ENCODE results near the gene UPF3A.
A peak's percentile ranks its signal among the peaks of the same experiment; 100 is the strongest.
"Not testable (repeated sequence)": the region's sequence is repeated elsewhere in the genome, so short reads cannot be mapped to it uniquely, and the experiment has no call there.

Gene UPF3A

DNA sequence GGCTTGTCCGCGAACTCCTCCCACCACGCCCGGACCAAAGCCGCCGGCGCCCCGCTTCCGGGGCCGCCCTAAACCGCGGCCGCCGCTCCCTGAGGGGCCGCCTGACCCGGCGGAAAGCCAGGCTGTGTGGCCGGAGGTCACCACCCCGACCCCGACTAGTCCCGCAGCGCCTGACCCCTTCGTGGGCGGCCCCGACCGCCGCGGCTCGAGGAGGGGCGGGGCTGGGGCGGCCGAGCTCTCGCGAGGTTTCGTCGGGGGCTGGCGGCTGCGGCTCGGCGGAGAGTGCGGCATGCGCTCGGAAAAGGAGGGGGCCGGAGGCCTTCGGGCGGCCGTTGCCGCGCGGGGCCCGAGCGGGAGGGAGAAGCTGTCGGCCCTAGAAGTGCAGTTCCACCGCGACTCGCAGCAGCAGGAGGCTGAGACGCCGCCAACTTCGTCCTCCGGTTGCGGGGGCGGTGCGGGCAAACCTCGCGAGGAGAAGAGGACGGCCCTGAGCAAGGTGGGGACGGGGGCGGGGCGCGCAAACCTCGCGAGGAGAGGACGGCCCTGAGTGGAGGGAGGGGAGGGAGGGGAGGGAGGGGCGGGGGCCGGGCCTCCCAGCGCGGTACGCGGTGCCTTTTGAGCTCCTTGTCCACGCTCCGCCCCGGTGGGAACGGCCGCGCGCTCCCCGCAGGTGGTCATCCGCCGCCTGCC, at the start of gene UPF3A:
Gene UPF3A (plus strand): TSS at position 251 of the 690 bp plus-strand sequence. CDS start 39 bp downstream, at position 290.
- DNase-seq = peak; percentile 96

DNA sequence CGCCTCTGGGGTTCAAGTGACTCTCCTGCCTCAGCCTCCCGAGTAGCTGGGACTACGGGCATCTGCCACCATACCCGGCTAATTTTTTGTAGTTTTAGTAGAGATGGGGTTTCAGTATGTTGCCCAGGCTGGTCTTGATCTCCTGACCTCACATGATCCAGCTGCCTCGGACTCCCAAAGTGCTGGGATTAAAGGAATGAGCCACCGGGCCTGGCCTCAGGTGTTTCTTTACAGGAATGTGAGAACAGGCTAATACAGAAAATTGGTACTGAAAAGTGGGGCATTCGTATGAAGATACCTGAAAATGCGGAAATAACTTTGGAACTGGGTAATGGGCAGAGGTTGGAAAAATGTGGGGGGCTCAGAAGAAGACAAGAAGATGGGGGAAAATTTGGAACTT, 49.5 kb upstream of the UPF3A start:
- no peak for DNase-seq

DNA sequence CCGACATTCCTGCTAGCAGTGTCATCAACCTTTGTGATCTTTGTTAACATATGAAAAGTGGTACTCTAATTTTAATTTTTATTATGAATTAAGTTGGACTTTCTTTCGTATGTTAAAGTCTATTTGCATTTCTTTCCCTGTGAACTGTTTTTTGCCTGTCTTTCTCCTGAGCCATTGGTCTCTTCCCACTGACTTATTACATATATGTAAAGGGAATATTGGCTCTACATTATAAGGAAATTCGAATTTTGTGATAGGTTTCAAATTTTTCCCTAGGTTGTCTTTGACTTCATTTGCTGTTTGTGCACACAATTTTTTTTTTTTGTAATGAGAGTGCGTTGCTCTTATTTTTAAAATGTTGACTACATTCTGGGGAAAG, 47.1 kb upstream of the UPF3A start:
- no peak for DNase-seq

GRCh38 chr13:114234645-114235421, 46.6 kb upstream of the UPF3A start, which contains the start of gene CDC16:
Gene CDC16 (plus strand): TSS chr13:114234897. CDS start chr13:114235085, 188 bp downstream.
- DNase-seq = peak; percentile 92

DNA sequence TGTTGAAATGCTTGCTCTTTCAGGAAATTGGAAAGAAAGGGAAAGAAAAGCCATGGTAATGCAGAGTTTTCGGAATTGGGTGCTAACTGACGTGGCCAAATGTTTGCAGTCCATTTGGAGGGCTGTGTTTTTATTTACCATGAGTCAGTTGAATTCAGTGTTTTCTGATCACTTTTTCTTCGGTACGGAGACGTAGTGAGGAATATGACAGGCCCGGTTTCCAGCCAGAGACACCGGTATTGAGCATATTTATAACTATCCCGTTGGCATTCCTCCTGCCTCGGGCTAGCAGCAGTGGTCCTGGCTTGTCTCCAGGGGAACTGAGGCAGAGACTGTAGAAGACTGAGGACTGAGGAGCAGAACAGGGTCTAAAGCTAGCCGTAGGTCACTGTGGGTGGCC, 45.7 kb upstream of the UPF3A start:
- DNase-seq = no peak

- DNase-seq = no peak
Observed at GRCh38 chr13:114236227-114236626, 45.2 kb upstream of the UPF3A start.

DNA sequence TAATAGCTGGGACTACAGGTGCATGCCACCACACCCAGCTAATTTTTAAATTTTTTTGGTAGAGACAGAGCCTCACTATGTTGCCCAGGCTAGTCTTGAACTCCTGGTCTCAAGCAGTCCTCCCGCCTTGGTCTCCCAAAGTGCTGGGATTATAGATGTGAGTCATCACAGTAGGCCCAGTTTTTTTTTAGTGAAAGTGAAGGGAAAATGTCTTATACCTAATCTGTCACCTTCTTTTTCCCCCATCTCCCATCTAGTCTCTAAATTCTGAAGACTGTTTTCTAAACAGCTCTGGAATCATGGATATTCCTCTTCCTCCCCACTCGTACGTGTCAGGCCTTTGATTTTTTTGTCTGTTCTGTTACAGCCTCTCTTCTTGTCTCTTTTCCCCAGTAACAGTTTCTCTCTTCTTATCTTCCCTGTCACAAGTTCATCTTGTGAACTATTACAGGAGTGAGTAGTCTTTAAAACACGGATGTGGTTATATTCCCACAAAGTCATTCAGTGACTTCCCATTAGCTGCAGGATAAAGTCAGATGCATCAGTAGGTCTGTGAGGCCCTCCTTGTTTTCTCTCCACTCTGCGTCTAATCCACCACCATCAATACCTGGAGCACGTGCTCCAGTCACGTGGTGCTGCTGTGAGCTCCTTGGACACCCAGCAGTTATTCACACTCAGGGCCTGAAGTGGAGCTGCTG, 43.8 kb upstream of the UPF3A start:
- DNase-seq = no peak

DNA sequence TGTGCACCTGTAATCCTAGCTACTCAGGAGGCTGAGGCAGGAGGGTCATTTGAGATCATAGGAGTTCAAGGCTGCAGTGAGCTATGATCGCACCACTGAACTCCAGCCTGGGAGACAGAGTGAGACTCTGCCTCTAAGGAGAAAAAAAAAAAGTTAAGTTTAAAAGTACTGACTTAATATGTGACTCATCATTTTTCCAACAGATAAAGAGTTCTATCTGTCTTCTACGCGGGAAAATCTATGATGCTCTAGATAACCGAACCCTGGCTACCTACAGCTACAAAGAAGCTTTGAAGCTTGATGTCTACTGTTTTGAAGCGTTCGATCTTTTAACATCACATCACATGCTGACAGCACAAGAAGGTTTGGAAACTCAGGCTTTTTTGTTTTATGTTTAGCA, 39.5 kb upstream of the UPF3A start:
- no peak for DNase-seq

- DNase-seq = no peak
Observed at GRCh38 chr13:114243971-114244370, 37.4 kb upstream of the UPF3A start.

- no peak for DNase-seq
Observed at GRCh38 chr13:114244637-114245036, 36.8 kb upstream of the UPF3A start.

GRCh38 chr13:114248011-114248410, 33.4 kb upstream of the UPF3A start:
- DNase-seq = no peak

DNA sequence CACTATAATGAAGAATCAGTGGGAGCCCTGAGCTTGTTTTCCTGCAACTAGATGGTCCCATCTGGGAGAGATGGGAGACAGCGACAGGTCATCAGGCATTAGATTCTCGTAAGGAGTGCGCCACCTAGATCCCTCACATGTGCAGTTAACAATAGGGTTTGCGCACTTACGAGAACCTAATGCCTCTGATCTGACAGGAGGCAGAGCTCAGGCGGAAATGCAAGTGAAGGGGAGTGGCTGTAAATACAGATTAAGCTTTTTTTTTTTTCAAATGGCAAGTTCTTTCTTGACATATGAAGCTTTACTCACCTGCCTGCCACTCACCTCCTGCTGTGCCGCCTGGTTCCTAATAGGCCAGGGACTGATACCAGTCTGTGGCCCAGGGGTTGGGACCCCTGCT, 32.3 kb upstream of the UPF3A start:
- DNase-seq = no peak

DNA sequence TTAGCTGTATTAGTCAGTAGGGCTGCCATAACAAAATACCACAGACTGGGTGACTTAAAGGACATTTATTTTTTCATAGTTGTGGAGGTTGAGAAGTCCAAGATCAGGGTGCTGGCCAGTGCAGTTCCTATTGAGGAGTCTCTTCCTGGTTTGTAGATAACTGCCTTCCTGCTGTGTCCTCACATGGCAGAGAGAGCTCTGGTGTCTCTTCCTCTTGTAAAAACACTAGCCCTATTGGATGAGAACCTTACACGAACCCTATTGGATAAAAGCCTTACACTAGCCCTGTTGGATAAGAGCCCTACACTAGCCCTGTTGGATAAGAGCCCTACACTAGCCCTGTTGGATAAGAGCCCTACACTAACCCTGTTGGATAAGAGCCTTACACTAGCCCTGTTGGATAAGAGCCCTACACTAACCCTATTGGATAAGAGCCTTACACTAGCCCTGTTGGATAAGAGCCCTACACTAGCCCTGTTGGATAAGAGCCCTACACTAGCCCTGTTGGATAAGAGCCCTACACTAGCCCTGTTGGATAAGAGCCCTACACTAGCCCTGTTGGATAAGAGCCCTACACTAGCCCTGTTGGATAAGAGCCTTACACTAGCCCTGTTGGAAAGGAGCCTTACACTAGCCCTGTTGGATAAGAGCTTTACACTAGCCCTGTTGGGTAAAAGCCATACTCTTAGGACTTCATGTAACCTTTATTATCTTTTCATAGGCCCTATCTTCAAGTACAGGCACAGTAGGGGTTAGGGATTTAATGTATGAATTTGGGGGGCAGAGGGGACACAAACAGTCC, 29.6 kb upstream of the UPF3A start:
- not testable (repeated sequence) for DNase-seq

DNA sequence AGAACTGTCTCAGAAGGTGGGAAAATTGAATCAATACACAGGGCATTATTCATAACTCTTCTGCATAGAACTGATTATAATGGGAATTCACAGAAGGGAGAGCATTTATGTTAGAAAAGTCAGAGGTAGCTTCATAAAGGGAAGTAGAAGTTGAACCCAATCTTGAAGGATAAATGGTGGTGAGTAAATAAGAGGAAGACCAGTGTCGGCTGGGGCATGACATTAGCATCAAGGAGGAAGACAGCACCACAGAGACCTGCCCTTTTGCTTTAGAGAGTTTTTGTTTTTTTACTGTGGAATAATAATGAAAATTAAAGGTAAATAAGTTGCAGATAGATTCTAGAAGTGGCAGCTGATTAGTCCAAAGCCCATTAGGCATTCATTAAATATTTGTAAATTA, 24.9 kb upstream of the UPF3A start:
- DNase-seq = no peak

DNA sequence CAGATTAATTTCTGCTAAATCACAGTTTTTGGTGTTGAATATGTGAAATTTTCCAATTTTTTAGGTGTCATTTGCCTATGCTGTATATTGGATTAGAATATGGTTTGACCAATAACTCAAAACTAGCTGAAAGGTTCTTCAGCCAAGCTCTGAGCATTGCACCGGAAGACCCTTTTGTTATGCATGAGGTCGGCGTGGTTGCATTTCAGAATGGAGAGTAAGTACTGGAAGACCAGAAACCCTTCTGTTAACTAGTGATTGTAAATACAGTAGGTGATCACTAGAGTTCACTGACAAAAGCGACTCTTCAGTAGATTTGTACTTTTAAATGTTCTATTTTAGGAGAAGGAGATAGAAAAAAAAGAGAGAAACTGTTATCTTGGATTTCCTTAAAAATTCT, 24.4 kb upstream of the UPF3A start:
- DNase-seq = no peak

DNA sequence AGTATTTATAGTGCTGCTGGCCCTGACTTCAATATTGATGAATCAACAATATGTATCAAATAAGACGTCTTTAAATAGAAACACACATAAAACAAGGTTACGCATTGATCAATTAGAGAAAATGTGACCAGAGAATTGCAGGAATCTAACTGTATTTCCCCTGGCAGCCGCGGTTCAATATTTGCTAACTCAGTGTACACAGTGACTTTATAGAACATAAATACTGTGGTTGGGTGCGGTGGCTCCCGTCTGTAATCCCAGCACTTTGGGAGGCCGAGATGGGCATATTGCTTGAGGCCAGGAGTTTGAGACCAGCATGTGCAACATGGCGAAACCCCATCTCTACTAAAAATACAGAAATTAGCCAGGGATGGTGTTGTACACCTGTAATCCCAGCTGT, 22.8 kb upstream of the UPF3A start:
- no peak for DNase-seq

GRCh38 chr13:114259374-114259773, 22.0 kb upstream of the UPF3A start:
- no peak for DNase-seq

DNA sequence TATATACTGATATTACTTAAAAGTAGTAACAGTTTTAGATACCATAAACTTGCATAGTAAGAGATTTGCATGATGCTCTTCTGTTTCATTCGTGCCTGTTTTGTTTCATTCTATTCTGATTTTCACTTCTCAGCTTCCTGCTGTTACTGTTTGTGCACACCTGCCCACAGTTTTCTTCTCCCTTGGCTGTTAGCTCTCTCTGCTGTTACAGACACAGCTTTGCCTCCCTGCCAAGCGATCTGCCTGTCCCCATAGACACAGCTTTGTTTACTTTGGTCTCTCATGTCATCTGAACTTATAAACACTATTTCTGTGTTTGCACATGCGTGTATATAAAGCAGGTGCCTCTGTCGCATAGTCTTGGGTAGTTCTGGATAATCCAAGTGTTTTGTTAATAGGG, 21.4 kb upstream of the UPF3A start:
- no peak for DNase-seq

DNA sequence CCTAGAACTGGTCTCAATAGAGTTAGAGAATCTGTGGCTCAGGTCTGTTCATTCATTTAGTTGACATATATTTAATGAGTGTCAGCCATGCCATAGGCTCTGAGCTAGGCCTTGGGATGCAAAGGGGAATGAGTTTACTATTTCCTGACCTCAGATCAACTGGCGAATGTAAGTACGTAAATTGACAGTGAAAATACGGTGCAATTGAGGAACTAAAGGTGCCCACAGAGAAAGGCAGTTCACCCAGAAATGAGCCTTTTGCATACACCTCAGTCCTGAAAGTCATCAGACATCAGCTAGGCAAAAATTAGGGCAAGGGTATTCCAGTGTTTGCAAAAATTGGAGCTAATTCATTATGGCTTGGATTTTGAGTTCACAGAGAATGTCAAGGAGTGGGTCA, 20.6 kb upstream of the UPF3A start:
- DNase-seq = no peak

GRCh38 chr13:114261328-114261965, 20.0 kb upstream of the UPF3A start:
- DNase-seq = no peak

- DNase-seq = peak; percentile 14
Observed at GRCh38 chr13:114263578-114263977, 17.8 kb upstream of the UPF3A start.

DNA sequence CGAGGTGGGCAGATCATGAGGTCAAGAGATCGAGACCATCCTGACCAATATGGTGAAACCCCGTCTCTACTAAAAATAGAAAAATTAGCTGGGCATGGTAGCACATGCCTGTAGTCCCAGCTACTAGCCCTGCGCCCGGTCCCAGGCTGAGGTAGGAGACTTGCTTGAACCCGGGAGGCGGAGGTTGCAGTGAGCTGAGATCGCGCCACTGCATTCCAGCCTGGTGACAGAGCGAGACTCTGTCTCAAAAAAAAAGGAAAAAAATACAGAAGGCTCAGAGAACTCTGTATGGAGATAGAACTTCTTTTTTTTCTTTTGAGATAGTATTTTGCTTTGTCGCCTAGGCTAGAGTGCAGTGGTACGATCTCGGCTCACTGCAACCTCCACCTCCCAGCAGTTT, 17.1 kb upstream of the UPF3A start:
- DNase-seq = not testable (repeated sequence)

All from CD4-positive, alpha-beta T cell treated with Interleukin-17A for 4 hours (primary cell).